HG02852 (cell line): ENCODE measurements around the gene SNRPA1.
"Not testable (repeated sequence)": the region's sequence is repeated elsewhere in the genome, so short reads cannot be mapped to it uniquely, and the experiment has no call there.

Source experiments
- ATAC-seq: cut with Tn5 transposase; IDR thresholded peaks from one replicate; pipeline ENCODE4 v1.9.1; 2021; ENCODE audit warnings: mild to moderate bottlenecking, moderate library complexity; ENCODE audit not compliant: unreplicated experiment

Gene SNRPA1

DNA sequence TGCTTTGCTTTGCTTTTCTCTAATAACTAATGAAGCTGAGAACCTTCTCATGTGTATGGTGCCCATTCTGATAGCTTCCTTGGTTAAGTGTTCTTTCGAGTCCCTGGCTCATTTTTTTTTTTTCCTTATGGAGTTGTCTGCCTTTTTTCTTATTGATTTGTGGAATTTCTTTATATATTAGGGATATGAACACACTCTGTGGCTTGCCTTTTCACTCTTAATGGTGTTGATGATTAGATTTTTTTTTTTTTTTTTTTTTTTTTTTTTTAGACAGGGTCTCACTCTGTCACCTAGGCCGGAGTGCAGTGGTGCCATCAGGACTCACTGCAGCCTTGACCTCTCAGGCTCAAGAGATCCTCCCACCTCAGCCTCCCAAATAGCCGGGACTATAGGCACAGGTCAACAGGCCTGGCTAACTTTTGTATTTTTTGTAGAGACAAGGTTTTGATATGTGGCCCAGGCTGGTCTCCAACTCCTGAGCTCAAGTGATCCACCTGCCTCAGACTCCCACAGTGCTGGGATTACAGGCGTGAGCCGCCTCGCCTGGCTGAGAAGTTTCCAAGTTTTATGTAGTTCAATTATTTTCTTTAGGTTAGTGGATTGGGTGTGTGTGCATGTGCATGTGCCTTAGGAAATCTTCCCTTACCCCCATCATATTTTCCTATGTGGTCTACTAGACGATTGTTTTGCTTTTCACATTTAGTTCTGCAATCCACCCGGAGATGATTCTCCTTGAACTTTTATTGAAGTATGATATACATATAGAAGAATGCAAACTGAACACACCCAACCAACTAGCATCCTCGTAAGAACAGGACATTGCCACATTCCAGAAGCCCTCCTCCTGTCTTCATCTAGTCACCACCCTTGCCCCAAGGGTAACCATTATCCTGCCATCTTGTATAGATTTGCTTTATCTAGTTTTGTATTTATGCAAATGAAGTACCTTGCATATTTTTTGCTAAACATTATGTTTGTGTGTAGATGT lies 1.7 kb upstream of the SNRPA1 start:
- ATAC-seq, result no peak

DNA sequence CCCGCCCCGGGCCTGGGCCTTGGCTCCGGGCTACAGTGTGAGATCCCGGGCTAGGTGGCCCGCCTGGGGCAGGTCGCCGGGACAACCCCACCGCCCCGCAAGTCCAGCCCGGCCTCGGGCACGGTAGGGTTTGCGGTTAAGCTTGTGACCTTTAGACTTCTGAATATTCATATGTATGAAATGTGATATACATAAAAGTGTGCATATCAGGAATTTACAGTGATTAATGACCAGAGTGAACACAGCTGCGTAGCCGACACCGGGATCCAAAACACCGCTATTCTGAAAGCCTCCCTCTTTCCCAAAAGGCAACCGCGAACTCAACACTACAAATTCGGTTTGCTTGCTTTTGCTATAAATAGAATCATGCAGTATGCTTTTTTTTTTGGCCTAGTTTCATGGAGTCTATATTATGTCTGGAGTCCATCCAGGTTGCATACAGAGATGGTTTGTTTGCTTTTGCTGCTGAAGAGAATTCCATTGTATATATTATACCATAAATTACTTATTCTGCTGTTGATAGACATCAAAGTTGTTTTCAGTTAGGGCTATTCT lies 636 bp upstream of the SNRPA1 start:
- ATAC-seq, result no peak

DNA sequence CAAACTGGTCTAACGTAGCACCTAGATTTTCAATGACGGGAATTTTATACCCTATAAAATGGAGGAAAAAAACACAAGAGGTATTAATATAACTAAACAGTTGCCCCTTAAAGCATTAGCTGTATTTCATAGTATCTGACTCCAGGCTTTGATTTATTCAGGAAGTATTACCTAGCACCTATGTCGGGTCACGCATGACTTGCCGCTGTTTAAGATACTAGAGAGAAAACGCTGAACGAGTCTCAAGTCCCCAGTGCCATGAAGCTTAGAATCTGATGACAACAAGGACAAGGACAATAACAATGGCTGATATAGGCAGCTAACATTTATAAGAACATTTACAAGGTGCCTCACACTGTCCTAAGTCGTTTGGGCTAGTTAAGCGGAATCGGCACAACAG lies 1.9 kb downstream of the SNRPA1 start:
- ATAC-seq, result no peak

DNA sequence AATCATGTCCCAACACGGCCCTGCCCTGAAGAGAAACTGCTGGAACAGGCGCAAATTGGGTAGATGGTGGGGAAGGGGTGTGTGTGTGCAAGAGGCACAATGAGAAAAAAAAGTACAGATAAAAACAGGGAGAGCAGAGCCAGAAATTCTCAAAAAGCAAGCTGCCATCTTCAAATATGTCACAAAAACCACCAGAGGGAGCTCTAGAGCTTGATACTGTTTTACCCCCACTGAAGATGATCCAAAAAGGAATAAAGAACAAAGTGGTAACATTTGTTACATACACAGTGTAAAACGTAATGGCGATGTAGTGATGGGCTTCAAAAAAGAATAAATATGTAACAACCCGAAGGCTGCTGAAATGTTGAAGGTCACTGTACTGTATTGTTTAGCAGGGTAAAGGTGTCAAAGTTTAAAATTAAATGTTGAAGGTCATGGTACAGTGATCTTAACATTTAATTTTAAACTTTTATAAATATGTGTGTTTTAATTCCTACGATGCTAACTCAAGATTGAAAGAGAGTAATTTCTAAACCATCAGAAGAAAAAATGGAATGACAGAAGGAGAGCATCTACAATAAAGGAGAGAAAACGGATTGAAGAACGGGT lies 6.0 kb downstream of the SNRPA1 start:
- no peak for ATAC-seq

DNA sequence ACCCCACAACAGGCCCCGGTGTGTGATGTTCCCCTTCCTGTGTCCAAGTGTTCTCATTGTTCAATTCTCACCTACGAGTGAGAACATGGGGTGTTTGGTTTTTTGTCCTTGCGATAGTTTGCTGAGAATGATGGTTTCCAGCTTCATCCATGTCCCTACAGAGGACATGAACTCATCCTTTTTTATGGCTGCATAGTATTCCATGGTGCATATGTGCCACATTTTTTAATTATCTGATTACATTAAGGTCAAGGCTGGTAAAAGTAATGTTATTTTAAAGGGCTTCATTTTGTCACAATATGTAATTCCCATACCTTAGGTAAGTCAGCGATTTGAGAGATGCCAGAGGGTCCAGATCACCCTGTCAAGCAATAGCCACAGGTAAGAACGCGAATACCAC lies 7.7 kb downstream of the SNRPA1 start:
- ATAC-seq, result not testable (repeated sequence)

DNA sequence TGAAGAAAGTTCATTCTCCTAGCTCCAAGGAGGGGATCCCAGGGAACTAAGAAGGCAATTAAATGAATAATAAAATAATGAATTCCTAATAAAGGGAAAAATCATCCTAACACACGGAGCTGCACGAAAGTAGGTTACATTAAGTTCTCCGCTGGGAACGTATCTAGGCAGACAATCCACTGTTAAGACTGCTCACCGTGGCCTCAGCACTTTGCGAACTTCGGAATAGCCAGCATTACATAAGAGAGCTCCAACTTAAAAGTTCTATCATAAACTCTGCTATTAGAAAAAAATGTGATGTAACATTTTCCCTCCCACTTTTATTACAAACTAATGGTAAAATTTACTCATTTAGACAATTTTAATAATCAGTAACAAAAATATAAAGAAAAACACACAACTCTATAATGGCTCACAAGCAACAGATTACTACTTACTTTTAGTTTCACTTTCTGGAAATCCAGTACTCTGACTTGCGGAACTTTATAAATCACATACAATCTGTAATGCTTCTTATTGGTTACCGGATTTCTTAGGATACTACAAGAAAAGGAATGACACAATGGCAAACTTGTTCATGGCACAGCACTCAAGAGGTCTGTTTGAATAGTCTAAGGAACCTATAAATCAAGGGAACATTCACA lies 8.5 kb downstream of the SNRPA1 start:
- ATAC-seq, result no peak

DNA sequence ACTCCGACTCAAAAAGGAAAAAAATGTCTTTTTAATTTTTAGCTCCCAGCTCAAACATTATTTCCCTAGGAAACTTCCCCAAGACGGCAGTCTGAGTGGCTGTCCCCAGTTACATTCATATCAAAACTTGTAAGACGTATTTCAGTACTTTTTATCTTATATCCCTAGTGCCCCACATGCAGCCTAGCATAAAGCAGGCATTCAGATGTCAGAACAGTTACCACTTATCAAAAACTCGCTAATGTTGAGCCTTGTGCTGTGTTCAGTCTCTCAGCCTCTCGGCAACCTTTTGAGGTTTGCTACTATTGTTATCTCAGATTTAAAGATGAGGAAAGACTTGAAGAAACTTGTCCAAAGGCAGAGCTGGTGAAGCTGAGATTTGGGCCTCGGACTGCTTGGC lies 11.1 kb downstream of the SNRPA1 start:
- no peak for ATAC-seq

DNA sequence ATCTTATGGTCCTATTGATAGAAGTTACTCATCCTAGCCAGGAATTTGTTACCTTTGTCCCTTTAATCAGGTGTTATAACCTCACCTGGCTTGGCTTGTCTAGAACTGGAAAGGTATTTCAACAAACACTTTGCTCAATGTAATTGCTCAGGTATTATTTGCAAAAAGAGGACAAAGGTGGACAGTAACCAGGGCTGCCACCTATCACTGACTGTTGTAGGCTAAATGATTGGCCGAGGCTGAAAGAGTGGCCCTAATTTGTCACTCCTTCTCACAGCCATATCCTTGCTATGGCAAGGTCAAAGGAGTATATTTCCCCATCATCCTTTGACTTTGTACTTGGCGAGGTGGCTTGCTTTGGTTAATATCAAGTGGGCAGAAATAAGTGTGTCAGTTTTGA lies 15.0 kb downstream of the SNRPA1 start:
- ATAC-seq, result no peak

DNA sequence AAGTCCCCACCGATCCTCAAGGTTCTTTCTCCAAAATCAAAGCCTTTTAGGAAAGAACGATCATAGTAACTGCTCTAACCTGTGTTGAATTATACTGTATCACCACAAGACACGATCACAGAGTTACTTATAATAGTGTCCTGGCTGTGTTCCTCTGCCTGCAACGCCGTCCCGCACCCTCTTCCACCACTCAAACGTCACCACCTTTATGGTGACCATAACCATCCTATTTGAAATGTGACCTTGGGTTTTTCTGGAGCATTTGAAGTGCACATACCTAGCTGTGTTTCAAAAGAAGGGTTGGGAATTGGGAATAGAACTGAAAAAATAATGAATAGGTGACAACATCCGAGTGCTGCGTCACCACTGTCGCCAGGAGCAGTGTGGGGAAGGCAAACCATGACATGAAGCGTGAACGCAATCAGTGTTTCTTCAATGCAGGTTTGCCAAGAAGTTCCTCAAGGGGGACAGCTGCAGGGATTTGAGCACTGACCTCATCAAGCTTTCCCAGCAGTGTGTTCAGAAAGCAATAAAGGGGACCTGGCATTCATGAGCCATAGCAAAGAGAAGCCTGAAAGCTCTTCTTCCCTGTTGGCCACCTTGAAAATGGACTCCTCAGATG lies 17.0 kb downstream of the SNRPA1 start:
- ATAC-seq, result no peak

DNA sequence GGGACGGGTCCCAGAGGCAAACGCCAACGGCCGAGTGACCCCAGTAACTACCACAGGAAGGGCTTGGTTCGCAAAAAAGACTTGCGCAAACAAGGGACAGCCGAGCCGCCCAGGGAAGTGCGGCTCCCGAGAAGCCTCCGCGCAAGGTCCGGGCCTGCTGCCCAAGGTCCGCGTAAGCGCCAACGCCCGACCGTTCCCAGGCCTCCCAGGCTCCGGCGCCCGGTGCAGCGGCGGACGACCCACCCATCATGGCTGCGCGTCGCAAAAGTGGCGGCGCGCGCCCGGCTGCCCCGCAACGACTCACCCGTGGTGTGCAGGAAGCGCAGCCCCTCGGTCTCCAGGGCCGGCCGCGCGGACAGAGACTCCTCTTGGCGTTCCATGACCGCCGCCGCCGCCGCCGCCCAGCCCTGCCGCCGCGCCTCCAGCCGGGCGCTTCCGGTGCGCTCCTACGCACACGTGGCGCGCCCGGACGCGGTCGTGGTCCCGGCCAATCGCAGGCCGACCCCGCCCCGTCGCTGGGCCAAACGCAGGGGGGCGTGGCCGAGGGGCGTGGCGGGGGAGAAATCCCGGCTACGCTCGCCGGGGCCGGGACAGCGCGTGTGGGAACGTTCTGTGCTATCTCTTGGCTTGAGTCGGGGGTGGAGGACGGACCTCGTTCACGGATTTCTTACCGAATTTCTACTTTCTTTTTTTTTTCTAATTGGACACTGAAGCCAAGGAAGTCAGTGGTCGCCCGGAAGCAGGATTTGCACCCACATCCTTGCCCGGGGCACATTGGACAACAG lies 17.8 kb downstream of the SNRPA1 start, which contains the start of gene SELENOS:
TSS of gene SELENOS (minus strand) at position 448 of the 785 bp plus-strand sequence. CDS start at position 380, 68 bp downstream.
- peak; percentile 88 for ATAC-seq

DNA sequence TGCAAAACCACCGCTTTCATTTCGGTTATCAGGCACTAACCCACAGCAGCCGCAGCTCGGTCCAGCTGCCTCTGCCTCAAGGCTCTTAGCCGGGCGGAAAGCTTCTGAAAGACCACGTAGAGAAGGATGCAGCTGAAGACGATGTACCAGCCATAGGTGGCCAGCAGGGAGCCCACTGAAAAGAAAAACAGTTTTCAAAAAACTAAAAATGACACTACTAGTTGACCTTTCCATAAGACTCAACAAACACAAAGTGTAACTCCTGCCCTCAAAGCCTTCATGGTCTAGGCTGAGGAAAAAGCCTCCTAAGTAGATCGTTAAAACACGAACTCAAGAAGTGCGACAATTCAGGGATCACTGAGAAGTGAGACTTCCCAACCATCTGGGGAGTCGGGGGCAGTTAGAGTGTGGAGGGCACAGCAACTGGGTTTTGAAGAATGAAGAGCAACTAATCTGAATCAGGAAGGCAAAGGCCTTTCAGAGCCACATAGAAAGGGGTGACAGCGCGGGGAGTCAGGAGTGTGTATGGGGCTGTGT lies 18.5 kb downstream of the SNRPA1 start:
- ATAC-seq, result peak; percentile 34

DNA sequence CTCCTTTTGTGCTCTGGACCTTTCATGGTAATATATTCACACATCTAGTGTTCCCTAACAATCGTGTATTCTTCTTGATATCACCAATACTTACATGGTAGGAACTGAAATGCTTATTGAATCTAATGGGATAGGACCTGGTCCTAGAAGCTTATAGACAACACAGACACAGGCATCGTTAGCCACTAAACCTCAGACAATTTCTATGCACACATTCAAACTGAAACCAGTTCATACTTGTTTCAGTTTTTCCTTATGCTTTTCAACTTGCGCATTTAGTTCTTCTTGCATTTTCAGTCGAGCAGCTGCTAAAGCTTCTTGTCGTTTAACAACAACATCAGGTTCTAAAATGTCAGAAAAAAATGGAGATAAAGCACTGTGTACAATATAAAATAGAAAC lies 20.0 kb downstream of the SNRPA1 start:
- ATAC-seq, result peak; percentile 34

DNA sequence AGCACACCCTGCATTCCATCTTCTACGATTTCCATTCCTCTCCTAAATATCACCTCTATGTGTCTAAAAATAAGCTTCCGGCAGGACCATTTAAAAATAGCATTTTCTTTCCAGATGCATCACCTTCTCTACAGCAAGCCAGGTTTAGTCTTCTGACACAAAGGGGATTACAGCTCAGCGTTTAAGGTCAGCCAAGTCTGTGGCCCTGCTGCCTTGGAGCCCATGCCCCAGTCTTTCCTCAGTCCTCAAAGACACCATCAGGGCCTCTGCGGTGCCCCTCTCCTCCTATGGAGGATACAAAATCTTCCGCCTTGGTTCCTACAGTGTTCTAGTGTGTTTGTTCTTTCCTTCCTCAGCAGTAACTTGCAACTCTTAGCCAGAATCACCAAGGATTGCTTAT lies 21.5 kb downstream of the SNRPA1 start:
- no peak for ATAC-seq

DNA sequence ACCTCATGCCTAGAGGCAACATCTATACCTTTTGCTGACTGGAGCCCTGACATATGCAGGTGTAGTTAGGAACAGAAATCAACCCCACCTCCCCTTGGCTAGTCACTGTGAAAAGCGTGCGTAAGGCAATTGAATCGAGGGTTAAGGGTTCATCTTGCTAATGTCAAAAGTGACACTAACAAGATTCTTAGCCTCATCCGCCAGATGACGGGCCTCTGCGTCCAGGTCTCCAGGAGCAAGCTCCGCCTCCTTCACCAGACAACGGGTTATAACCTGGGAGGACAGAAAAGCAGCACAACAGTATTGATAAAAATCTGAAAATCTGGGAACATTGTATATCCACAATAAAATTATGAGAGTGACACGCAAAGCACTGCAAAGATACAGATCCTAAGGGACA lies 22.5 kb downstream of the SNRPA1 start:
- no peak for ATAC-seq

DNA sequence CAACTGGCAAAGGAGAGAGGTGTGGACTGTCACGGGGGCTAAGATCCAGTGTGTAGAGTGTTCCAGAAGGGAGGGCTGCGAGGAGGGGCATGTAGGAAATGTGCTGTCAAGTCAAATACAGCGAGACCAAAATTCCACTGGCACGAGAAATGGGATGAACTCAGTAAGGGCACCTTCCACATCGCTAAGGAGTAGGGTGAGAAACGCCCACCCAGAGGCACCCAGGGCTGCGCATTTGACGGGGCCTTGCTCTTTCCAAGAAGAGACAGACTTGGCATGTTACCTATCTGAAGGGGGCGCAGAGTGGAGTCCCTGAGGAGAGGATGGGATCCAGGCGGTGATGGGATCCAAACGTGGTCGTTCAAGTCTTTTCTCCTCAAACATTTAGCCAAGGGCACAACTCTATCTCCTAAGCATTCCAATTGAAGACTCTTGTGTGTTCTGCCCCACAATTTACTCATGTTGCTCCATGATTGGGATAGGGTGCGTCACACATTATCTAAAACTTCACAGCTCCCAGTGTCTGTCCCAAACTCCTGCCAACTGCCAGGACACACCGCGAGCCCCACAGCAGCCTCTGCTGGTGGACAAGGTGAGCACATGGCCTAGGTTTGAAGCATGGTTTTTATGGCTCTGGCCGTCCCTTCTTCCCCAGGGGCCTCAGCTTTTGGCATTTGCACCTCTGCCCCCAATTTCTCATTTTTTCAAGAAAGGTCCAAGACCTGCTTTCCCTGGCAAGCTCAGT lies 25.4 kb downstream of the SNRPA1 start:
- no peak for ATAC-seq

DNA sequence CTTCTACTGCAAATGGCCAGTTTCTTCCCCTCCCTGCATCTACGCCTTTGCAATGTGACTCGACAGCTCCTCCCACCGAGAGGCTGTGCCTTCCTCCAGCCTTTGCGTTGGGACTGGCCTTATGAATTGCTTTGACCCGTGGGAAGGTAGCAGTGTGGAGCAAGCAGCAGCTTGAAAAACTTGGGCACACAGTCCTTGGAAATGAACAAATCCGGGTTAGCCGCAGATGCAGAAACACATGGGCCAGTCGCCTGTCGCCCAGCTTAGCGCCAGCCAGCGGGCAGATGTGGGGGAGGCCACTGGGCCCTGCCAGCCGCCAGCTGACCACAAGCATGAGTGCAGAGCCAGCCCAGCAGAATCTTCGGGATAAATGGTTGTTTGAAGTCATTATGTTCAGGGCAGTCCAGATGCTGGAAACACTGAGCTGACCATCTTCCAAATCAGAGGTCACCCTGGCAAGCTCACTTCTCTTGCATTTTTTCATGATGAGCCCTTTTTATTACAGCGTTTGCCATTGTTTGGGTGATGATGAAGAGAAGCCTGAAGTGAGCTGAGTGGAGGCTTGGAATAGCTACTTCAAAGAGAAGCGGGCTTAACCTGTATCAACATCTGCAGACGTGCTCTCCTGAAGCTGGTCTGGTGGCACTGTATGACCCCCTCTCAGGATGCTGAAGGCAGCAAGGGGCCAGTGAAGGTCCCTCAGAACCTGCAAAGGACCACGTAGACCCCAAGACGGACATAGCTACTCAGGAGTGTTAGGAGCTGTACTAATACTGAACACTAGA lies 27.5 kb downstream of the SNRPA1 start:
- no peak for ATAC-seq

DNA sequence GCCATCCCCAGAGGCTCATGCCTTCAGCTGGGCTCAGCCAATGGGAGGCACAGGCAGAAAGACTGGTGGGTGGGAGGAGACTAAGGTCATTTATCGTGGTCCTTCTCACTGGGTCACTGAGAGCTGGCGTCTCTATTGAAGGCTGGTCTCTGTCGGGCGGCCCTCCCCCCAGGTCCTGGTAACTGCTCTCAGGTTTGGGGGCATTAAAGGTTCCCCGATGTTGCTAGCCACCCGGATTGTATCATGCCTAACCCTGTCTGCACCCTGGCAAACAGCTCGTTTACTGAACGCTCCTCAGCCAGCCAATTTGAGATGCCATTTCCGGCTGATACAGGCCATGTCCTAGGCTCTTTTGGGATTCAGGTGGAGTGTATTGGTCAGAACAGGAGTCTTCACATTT lies 28.3 kb downstream of the SNRPA1 start:
- ATAC-seq, result no peak

DNA sequence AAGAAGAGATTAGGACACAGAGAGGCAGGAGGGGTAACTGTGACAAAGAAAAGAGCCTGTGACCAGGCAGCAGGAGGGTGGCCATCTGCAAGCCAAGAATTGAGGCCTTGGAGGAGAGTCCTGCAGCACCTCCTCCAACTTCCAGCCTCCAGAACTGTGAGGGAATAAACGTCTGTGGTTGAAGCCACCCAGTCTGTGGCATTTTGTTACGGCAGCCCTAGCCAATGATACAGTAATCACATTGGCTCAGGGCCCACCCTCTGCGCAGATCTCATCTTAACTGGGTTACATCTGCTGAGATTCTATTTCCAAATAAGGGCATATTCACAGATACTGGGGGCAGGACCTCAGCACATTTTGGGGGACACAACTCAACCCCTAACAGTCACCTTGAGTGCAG lies 29.0 kb downstream of the SNRPA1 start:
- no peak for ATAC-seq
